Subcutaneous adipose tissue (tissue), 4 donors: ENCODE data around the gene HSPA8. TPM values are rescaled to one million over a fixed set of nuclear protein-coding genes. Genes with fewer than 3 reads are reported as not detected.

Experiments
- total RNA-seq, 4 donors: library from RNA; depleted of rRNA; stranded (reverse); fragments of >200 nt; gene quantifications; one replicate each; pipeline ENCODE4 v1.1.0, GENCODE V29; 2016
- TF ChIP-seq, protein P1 (sequence below): fragments of 450-650 bp; IDR thresholded peaks from one replicate; pipeline ENCODE4 v1.5.1; 2016; ENCODE audit warnings: low read depth, mild to moderate bottlenecking, control low read depth, antibody characterized with exemption, moderate library complexity

The HSPA8 gene
- total RNA-seq, 4 donors from 2014 or later, result 391 to 2,318 (median 532) TPM

- TF ChIP-seq, protein P1, sequence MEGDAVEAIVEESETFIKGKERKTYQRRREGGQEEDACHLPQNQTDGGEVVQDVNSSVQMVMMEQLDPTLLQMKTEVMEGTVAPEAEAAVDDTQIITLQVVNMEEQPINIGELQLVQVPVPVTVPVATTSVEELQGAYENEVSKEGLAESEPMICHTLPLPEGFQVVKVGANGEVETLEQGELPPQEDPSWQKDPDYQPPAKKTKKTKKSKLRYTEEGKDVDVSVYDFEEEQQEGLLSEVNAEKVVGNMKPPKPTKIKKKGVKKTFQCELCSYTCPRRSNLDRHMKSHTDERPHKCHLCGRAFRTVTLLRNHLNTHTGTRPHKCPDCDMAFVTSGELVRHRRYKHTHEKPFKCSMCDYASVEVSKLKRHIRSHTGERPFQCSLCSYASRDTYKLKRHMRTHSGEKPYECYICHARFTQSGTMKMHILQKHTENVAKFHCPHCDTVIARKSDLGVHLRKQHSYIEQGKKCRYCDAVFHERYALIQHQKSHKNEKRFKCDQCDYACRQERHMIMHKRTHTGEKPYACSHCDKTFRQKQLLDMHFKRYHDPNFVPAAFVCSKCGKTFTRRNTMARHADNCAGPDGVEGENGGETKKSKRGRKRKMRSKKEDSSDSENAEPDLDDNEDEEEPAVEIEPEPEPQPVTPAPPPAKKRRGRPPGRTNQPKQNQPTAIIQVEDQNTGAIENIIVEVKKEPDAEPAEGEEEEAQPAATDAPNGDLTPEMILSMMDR, result no peak
Measured at GRCh38 chr11:123100379-123101085, 38.6 kb upstream of the HSPA8 start.

DNA sequence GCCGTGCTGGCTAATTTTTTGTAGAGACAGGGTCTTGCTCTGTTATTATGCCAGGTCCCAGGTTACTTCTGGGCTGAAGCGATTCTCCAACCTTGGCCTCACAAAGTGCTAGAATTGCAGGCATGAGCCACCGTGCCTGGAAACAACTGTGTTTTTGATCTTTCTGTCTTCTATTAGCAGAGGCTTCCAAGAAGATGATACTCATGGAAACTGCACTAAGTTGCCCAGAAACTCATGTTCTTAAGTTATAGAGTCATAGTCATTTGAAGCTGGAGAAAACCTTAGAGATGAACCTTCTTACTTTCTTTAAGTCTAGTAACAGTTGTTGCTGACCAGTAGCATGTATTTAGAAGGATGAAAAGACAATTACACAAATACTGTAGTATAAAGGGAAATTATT, 37.1 kb upstream of the HSPA8 start:
- TF ChIP-seq, protein P1, result no peak

DNA sequence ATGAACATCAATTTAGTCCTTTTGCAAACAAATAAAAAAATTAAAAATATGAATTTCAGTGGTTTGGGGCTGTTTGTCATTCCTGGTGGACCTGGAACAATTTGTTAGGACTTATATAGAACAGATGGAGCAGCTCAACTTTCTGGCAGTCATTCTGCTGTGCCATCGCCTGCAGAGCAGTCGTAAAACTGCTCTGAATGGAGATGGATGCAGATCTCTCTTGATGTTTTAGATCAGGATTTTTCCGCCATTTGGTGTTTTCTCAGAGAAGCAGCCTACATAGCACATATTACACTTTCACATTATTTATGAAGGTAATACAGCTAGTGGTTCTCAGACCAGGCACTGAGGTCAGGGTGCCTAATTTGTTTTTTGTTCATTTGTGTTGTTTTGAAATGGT, 31.8 kb upstream of the HSPA8 start:
- TF ChIP-seq, protein P1, result no peak

GRCh38 chr11:123091506-123091905, 29.6 kb upstream of the HSPA8 start:
- TF ChIP-seq, protein P1, result no peak

DNA sequence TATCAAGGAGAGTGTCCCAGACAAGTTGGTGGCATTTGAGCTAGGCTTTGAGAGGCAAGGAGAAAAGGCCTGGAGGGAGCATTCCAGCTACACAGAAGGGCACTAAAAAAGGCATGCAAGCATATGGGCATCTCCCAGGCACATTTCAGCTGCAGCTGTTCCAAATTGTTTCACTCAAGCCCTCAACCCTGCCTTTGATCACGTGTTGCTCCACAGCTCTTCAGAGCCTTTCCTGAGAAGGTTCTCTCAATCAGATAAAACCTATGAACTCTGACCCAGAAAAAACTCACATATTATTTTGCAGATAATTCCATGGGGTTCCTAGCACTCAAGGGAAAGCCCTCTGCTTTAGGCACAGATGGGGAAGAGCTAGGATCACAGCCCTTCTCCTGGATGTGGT, 24.4 kb upstream of the HSPA8 start:
- TF ChIP-seq, protein P1, result no peak

- TF ChIP-seq, protein P1, result no peak
Measured at GRCh38 chr11:123085497-123085896, 23.6 kb upstream of the HSPA8 start.

DNA sequence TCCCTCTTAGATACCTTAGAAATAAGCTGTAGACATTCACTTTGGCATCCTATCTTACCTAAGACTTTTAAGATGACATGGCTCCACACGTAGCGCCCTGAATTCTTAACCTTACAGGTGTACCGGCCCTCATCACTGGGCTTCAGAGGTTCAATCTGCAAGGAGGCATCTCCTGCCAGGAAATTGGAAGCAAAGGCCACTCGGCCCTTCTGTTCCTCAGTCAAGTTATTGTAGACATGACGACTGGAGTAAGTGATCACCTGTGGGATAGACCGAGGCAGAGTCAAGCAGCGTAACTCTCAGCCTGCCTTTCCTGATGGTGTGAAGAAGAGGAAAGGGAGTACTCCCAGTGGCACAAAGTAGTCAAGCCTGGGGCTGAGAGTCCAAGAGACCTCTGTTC, 22.5 kb upstream of the HSPA8 start:
- TF ChIP-seq, protein P1, result no peak
